HG03354 (cell line): ENCODE measurements around the gene FEM1B.
A peak's percentile ranks its signal among the peaks of the same experiment; 100 is the strongest.
"Not testable (repeated sequence)": the region's sequence is repeated elsewhere in the genome, so short reads cannot be mapped to it uniquely, and the experiment has no call there.

Experiments
- ATAC-seq: cut with Tn5 transposase; IDR thresholded peaks from one replicate; pipeline ENCODE4 v1.9.1; 2021; ENCODE audit warnings: mild to moderate bottlenecking; ENCODE audit not compliant: unreplicated experiment, poor library complexity, severe bottlenecking

Gene FEM1B

GRCh38 chr15:68277603-68278344, at the start of gene FEM1B:
Gene FEM1B (plus strand): TSS chr15:68277745. CDS start chr15:68278418, 673 bp downstream.
- peak; percentile 84 for ATAC-seq

- ATAC-seq = no peak
Measured at GRCh38 chr15:68228143-68228970, 49.2 kb upstream of the FEM1B start.

GRCh38 chr15:68228971-68229385, 48.6 kb upstream of the FEM1B start:
- no peak for ATAC-seq

DNA sequence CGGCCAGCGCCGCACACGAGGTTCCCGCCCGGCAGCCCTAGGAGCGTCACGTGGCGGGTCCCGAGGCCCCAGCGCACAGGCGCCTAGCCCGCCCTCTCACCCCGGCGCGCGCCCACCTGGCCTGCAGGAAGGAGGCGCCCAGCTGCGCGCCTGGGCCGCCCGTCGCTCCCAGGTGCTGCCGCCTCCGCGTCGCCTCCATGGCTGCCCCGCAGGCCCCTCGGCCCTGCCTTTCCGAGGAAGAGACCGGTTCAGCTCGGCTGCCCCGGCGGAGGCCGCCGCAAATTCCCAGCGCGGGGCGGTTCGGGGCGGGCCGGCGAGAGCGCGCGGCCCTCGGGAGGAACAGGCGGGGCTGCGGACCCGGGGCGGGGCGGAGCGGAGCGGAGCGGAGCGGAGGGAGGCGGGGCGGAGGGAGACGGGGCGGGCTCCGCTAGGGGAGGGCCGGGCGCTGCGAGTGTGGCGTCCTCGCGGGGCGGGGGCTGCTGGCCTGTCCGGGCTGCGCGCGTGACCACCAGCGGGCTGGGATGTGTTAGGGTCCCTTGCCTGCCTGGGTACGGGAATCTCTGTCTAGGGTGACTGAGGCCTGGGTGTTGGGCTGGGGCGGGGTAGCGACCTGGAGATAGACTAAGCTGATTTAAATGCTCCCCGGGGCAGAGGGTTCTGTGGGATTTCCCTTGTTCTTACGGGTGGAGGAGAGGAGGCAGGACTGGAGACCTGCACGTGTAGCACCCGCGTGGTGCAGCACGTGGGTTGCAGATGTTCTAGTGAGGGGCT, 48.0 kb upstream of the FEM1B start, which contains the start of gene CLN6:
TSS of gene CLN6 (minus strand) at position 343 of the 771 bp plus-strand sequence. CDS start at position 199, 144 bp downstream.
- ATAC-seq = peak; percentile 82

DNA sequence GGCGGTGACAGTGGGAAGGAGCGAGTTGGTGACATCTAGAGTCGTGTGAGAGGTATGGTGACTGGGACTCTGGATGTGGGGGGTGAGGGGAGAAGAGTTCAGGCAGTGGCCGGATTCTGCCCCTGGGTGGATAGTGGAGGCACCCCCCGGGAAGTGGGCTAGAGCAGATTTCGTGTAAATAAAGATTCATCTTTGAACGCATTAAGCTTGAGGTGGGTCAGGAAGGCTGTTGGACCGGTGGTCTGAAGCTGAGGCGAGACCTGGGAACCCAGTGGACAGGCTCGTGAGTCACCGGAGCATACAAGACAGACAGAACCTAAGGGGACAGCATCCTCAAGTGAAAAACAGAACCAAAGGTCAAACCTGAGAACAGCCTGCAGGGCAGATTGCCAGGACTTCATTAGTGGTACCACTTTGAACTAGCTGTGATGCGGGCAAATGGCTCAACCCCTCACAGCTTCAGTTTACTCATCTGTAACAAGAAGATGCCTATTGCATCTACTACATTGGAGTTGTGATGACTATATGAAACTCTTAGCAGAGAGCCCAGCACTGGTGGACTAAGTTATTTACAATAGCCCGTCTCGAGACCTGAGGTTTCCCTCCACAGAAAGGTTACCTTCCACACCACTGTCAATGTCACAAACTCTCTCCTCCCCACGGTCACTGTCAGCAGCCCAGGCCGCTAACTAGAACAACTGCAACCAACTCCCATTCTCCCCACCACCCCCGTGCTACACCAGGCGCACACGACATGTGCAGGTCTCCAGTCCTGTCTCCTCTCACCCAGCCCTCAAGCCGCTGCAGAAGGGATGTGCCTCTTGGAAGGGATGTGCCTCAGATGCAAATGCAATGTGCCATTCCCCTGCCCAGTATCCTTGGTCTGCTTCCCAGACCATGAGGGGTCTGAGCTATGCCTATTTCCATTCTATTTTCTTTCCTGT, 47.1 kb upstream of the FEM1B start:
- ATAC-seq = no peak

DNA sequence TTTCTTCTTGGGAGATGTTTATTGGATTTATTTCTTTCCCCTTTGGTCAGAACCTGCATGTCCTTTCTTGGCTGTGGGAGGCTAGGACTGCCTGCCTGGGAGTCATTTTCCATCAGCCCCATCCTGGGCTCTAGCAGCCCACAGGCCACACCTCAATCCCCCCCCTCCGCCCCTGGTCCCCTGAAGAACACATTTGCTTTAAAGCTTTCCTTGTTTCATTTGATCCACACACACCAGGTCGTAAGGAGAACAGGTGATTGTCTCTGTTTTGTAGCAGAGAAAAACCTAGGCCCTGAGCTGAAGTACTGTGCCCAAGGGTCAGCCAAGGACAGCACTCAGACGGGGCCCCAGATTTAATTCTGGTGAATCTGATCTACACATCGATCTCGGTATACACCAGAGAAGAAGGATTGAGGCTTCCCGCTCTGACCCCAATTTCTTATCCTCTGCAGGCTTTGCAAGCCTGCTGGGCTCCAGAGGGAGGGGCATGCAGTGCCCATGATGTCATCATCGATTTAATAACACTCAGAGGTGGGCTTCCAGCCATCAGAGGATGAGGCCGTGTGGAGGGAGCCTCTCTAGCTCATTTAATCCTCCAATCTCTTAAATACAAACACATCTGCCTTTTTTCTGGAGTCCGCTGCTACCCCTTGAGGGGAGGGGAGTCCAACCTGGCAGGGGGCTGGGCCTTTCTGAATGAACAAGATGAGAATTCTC, 46.3 kb upstream of the FEM1B start:
- no peak for ATAC-seq

DNA sequence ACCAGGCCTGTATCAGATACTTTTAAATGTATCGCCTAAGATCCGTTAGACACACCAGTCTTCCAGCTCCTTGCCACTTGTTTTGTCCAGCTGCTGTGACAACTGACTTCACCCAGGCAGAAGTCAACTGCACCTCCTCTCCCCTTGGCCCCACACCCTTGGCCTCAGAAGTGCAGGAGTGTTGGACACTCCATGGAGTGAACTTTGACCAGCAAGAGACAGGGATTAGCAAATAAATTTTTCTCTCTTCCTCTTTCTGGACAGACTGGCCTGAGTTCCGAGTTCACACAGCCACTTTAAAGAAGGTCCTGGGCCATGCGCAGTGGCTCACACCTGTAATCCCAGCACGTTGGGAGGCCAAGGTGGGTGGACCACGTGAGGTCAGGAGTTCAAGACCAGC, 45.1 kb upstream of the FEM1B start:
- no peak for ATAC-seq

GRCh38 chr15:68232937-68233336, 44.6 kb upstream of the FEM1B start:
- ATAC-seq = no peak

GRCh38 chr15:68234060-68234459, 43.5 kb upstream of the FEM1B start:
- no peak for ATAC-seq

DNA sequence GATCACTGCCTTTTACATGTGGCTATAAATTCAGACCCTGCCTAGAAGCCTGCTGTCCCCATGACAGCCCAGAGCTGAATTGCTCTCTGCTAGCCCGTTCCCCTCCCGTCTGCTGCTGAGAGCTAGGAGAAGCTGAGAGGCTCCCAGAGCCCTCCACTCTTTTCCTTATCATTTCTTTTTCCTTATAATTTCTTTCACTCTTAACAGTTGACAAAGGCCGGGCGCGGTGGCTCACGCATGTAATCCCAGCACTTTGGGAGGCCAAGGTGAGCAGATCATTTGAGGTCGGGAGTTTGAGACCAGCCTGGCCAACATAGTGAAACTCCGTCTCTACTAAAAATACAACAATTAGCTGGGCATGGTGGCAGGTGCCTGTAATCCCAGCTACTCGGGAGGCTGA, 43.0 kb upstream of the FEM1B start:
- not testable (repeated sequence) for ATAC-seq

GRCh38 chr15:68235022-68235421, 42.5 kb upstream of the FEM1B start:
- no peak for ATAC-seq

DNA sequence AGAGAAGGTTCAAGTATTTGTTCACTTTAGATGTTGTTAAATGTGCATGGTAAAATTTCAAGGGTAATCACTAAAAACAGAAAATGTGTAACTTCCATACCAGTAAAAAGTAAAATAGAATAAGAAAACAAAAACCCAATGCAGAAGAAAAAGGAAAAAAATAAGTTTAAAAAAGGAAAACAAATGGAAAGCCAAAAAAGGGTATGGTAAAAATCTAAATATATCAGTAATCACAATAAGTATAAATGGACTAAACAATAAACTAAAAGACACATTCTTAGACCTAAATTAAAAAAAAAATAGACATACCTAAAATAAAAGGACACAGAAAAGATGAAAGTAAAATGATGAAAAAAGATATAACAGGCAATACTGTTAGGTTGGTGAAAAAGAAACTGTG, 38.5 kb upstream of the FEM1B start:
- ATAC-seq = no peak

- no peak for ATAC-seq
Measured at GRCh38 chr15:68241088-68241935, 36.2 kb upstream of the FEM1B start.

DNA sequence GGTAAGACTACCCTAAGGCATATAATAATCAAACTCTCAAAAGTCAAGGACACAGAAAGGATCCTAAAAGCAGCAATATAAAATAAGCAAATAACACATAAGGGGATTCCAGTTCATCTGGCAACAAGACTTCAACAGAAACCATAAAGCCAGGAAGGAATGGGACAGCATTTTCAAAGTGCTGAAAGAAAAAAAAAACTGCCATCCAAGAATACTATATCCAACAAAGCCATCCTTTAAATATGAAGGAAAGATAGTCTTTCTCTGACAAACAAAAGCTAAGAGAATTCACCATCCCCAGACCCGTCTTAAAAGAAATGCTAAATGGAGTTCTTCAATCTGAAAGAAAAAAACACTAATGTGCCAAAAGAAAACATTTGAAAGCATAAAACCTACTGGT, 33.3 kb upstream of the FEM1B start:
- no peak for ATAC-seq

DNA sequence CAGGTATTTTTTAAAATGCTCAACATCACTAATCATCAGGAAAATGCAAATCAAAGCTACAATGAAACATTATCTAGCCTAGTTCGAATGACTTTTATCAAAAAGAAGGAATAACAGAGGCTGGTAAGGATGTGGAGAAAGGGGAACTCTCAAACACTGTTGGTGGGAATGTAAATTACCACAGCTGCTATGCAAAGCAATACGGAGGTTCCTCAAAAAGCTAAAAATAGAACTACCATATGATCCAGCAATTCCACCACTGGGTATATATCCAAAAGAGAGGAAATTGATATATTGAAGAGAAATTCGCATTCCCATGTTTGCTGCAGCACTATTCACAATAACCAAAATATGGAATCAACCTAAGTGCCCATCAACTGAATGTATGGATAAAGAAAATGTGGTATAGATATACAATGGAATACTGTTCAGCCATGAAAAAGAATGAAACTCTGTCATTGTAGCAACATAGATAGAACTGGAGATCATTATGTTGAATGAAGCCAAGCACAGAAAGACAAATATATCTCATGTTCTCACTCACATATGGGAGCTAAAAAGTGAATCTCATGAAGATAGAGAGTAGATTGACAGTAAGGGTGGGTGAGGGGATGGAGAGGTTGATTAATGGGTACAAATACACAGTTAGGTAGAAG, 28.4 kb upstream of the FEM1B start:
- ATAC-seq = no peak

DNA sequence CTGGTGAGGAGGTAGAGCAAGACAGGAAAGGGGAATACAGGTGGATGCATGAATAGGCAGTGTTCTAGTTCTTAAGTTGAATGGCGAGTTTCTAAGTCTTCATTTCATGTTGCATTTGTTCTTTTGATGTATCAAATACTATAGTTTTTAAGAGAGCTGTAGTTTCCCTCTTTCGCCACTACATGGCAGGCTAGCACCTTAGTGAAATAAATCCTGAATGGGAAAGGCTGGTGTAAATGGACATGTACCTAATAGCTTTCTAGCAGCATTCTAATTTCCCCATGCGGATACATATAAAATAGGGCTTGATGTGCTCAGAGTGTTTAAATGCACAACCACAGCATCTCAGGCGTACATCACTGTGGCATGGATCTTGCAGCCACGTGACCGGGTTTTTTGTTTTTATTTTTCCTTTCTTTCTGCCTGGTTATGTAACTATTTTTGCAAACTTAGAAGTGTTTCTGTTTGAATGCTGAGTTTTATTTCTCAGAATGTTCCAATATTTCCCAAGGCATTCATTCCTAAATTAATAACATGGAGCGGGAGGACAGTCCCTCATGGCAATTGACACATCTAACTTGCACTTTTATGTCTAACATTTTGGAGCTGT, 24.5 kb upstream of the FEM1B start:
- no peak for ATAC-seq
